Choroid plexus epithelial cell (primary cell): Measurements from ENCODE around the gene ZNF821.
"Not testable (repeated sequence)": the region's sequence is repeated elsewhere in the genome, so short reads cannot be mapped to it uniquely, and the experiment has no call there.

Experiments used
- DNase-seq: peaks from one replicate; pipeline ENCODE4 v3.0.0-alpha.2; 2010; ENCODE audit warnings: low read depth
- H3K4me3 ChIP-seq: 2 replicates; pipeline ENCODE4 v1.5.1; 2011; ENCODE audit warnings: low read depth, mild to moderate bottlenecking, control low read depth, low read length, moderate library complexity
- CTCF ChIP-seq: conservative IDR thresholded peaks from 2 replicates; pipeline ENCODE4 v1.5.1; 2011; ENCODE audit warnings: low read depth, mild to moderate bottlenecking, control low read depth, inconsistent platforms, low read length, moderate library complexity

The ZNF821 gene

GRCh38 chr16:71916397-71916920 is 32.5 kb upstream of the ZNF821 start:
- no peak overlapping the region for H3K4me3 ChIP-seq
- no peak for TF ChIP-seq CTCF
- peak; percentile 65 for DNase-seq

- H3K4me3 ChIP-seq, result no peak overlapping the region
- no peak for DNase-seq
- no peak for TF ChIP-seq CTCF
Observed at GRCh38 chr16:71915350-71915749, 31.4 kb upstream of the ZNF821 start.

- no peak for DNase-seq
- H3K4me3 ChIP-seq, result no peak overlapping the region
- TF ChIP-seq CTCF, result no peak
Observed at GRCh38 chr16:71914802-71915201, 30.8 kb upstream of the ZNF821 start.

GRCh38 chr16:71912534-71913275 is 28.7 kb upstream of the ZNF821 start:
- TF ChIP-seq CTCF, result no peak
- H3K4me3 ChIP-seq, result no peak overlapping the region
- DNase-seq, result no peak

GRCh38 chr16:71911121-71911520 is 27.1 kb upstream of the ZNF821 start:
- no peak for TF ChIP-seq CTCF
- H3K4me3 ChIP-seq, result no peak overlapping the region
- no peak for DNase-seq

GRCh38 chr16:71905765-71906164 is 21.8 kb upstream of the ZNF821 start:
- not testable (repeated sequence) for H3K4me3 ChIP-seq

GRCh38 chr16:71904239-71904638 is 20.3 kb upstream of the ZNF821 start:
- TF ChIP-seq CTCF, result no peak
- H3K4me3 ChIP-seq, result no peak overlapping the region
- DNase-seq, result no peak

More at GRCh38 chr16:71905765-71906164, 21.8 kb upstream of the ZNF821 start:
- not testable (repeated sequence) for DNase-seq
